A673 (cell line): ENCODE data around the gene SLC2A3. TPM values are rescaled to one million over a fixed set of nuclear protein-coding genes. Genes with fewer than 3 reads are reported as not detected.
"Not testable (repeated sequence)": the region's sequence is repeated elsewhere in the genome, so short reads cannot be mapped to it uniquely, and the experiment has no call there.

Source experiments
- Bru-seq: library from RNA; stranded (reverse); fragments of 400-500 nt; gene quantifications from one replicate; lab custom pipeline; 2021; lab: Mats Ljungman, UMichigan
- BruChase-seq, 2 experiments: library from RNA; stranded (reverse); fragments of 400-500 nt; gene quantifications; one replicate each; lab custom pipeline; 2021; lab: Mats Ljungman, UMichigan
- BruUV-seq: library from RNA; stranded (reverse); fragments of 400-500 nt; replicated peaks from 2 replicates; lab custom pipeline; 2021; lab: Mats Ljungman, UMichigan
- CTCF ChIA-PET: fragments of 300-600 bp; sonication (Branson Sonifier 250); formaldehyde crosslinking; loops from one replicate; lab custom pipeline; 2022; ENCODE audit warnings: antibody characterized with exemption; lab: Charles Lee
- POLR2A ChIA-PET: fragments of 300-600 bp; sonication (Branson Sonifier 250); formaldehyde crosslinking; loops from one replicate; lab custom pipeline; 2022; ENCODE audit warnings: antibody characterized with exemption; ENCODE audit not compliant: low non-redundant PET; lab: Charles Lee
- DNase-seq: peaks from one replicate; pipeline ENCODE4 v3.0.0-alpha.2; 2015; ENCODE audit warnings: low spot score
- H3K27ac ChIP-seq: fragments of 200-600 bp; sonication (generic); 2 replicates; pipeline ENCODE4 v1.5.1; 2016; ENCODE audit warnings: mixed run types, low read depth, mild to moderate bottlenecking, mixed read lengths, antibody characterized with exemption, low read length; ENCODE audit not compliant: poor library complexity, severe bottlenecking
- H3K27me3 ChIP-seq: fragments of 200-600 bp; sonication (generic); replicated peaks from 2 replicates; pipeline ENCODE4 v1.6.1; 2017; ENCODE audit warnings: mixed run types, low read depth, mild to moderate bottlenecking, mixed read lengths, antibody characterized with exemption, low read length; ENCODE audit not compliant: insufficient read depth, poor library complexity
- H3K36me3 ChIP-seq: fragments of 200-600 bp; sonication (generic); 2 replicates; pipeline ENCODE4 v1.6.1; 2016; ENCODE audit warnings: mixed run types, mild to moderate bottlenecking, mixed read lengths, antibody characterized with exemption, low read length; ENCODE audit not compliant: insufficient read depth, poor library complexity, severe bottlenecking
- H3K4me1 ChIP-seq: fragments of 200-600 bp; sonication (generic); 2 replicates; pipeline ENCODE4 v1.6.1; 2017; ENCODE audit warnings: mixed run types, mild to moderate bottlenecking, mixed read lengths, antibody characterized with exemption, low read length; ENCODE audit not compliant: insufficient read depth, poor library complexity, severe bottlenecking
- H3K4me3 ChIP-seq: fragments of 200-600 bp; sonication (generic); 2 replicates; pipeline ENCODE4 v1.5.1; 2016; ENCODE audit warnings: low read depth, mixed run types, mild to moderate bottlenecking, mixed read lengths, low read length; ENCODE audit not compliant: poor library complexity, severe bottlenecking
- H3K9me3 ChIP-seq: fragments of 200-600 bp; sonication (generic); 2 replicates; pipeline ENCODE4 v1.6.1; 2016; ENCODE audit warnings: mixed run types, low read depth, mild to moderate bottlenecking, mixed read lengths, antibody characterized with exemption, low read length; ENCODE audit not compliant: poor library complexity, severe bottlenecking
- EZH2 ChIP-seq: fragments of 200-600 bp; sonication (generic); IDR thresholded peaks from 2 replicates; pipeline ENCODE4 v1.6.1; 2017; ENCODE audit warnings: borderline replicate concordance, low read depth, mild to moderate bottlenecking, mixed read lengths, antibody characterized with exemption, low read length; ENCODE audit not compliant: poor library complexity, severe bottlenecking
- intact Hi-C: fragments of 100-400 bp; cut with micrococcal nuclease; formaldehyde crosslinking; loops from one replicate; pipeline ENCODE4 v1.10.0; 2022; ENCODE audit not compliant: unreplicated experiment
- long read RNA-seq: library from polyadenylated mRNA; stranded (forward); transcript quantifications from one replicate; pipeline ENCODE4 v2.0.0, GENCODE V29; 2022
- total RNA-seq: library from RNA; stranded (reverse); gene quantifications from 2 replicates; pipeline ENCODE4 v1.2.3, GENCODE V29; 2021
- TF ChIP-seq, protein P1 (sequence below): fragments of 300-800, 200-600 bp; sonication (generic); conservative IDR thresholded peaks from 2 replicates; pipeline ENCODE4 v1.5.1; 2017; ENCODE audit warnings: low read depth, mild to moderate bottlenecking, antibody characterized with exemption, low read length, moderate library complexity, mixed read lengths

The SLC2A3 gene
- total RNA-seq (23.0 and 30.2 TPM in 2 replicates), Bru-seq, nascent RNA (percentile 76 among the genes with signal in this experiment), BruChase-seq, experiment 1, labeled RNA remaining after a 2-hour chase (percentile 85 among the genes with signal in this experiment), BruChase-seq, experiment 2, labeled RNA remaining after a 6-hour chase (percentile 74 among the genes with signal in this experiment)
- long read RNA-seq, transcript SLC2A3-201 (10 exons, 3,915 nt), result major isoform, 11 of 18 reads
- long read RNA-seq, partial matches to known transcripts, result 5 of 18 reads
- long read RNA-seq, other reads (novel, unspliced or antisense), result 1 of 18 reads

DNA sequence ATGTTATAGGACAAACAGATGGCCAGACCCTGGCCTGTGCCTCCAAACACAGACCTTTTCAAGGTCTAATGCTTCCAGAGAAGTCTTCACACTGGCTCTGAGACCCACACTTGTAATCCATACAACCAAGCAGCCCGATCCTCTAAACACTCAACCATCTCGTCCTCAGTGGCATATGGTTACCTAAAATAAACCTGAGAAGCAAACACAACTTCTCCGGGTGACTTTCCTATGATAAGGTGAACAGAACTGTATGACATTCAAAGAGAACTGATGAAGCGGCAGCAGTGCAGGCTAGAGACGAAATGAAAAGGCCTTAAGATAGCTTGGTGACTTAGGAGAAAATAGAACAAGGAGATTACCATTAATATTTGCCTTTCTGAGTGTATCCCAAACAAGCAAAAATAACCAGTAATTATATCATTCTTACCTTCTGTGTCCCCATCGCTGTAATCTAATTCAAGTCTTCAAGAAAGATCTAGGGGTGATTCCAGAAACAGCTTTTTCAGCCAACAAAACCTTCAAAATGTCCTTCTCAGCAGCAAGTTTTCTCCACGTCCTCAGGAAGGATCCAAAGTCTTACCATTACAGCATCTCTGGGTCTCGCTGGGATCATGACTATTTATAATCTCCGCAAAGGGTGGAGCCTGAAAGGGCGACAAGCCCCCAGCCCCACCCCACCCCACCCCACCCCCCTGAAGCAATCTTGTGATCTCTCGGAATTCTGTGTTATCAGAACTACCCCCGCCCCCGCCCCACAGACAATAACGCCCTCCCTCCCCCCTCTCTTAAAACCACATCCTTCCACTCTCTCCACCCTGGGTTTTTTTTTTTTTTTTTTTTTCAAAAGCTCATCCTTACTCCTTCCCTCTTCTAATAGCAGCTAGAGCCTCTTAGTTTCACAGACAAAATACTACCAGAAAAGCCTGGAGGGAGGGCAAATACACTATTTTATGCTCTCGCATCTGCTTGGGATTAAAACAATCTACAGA is at the start of gene SLC2A3:
TSS of gene SLC2A3 (minus strand) at position 598 of the 992 bp plus-strand sequence. CDS start at position 445, 153 bp downstream.
- Histone ChIP-seq H3K4me1 (peaks cover 35% of the 10 kb centered on the region), H3K36me3 (peaks cover 20% of the 10 kb centered on the region), H3K27me3 (no peaks in the 10 kb centered on the region), H3K4me3 (peak within 1 kb of the TSS; percentile 59), H3K9me3 (no peaks in the 10 kb centered on the region), H3K27ac (peak within 1 kb of the TSS; percentile 70)
- ChIA-PET POLR2A (interaction anchor here (0.5 to 1.1 kb wide), 13 partner anchors 11 to 1085 kb away, joined by 3 to 29 read pairs (median 6); partner anchors contain the start of genes CDCA3 and ZNF705A), CTCF (interaction anchor here (0.5 to 2.7 kb wide), 11 partner anchors 9 to 823 kb away, joined by 3 to 24 read pairs (median 4); no protein-coding TSS in a partner anchor)
- TF ChIP-seq, protein P1, sequence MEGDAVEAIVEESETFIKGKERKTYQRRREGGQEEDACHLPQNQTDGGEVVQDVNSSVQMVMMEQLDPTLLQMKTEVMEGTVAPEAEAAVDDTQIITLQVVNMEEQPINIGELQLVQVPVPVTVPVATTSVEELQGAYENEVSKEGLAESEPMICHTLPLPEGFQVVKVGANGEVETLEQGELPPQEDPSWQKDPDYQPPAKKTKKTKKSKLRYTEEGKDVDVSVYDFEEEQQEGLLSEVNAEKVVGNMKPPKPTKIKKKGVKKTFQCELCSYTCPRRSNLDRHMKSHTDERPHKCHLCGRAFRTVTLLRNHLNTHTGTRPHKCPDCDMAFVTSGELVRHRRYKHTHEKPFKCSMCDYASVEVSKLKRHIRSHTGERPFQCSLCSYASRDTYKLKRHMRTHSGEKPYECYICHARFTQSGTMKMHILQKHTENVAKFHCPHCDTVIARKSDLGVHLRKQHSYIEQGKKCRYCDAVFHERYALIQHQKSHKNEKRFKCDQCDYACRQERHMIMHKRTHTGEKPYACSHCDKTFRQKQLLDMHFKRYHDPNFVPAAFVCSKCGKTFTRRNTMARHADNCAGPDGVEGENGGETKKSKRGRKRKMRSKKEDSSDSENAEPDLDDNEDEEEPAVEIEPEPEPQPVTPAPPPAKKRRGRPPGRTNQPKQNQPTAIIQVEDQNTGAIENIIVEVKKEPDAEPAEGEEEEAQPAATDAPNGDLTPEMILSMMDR, result no peak
- no peak for TF ChIP-seq EZH2
- DNase-seq, result peak; percentile 90
- intact Hi-C loops, result loop anchor here (1.0 to 5.0 kb wide), 2 partner anchors 24 to 36 kb away; no protein-coding TSS in a partner anchor
- TSS peak; percentile 89 for BruUV-seq

DNA sequence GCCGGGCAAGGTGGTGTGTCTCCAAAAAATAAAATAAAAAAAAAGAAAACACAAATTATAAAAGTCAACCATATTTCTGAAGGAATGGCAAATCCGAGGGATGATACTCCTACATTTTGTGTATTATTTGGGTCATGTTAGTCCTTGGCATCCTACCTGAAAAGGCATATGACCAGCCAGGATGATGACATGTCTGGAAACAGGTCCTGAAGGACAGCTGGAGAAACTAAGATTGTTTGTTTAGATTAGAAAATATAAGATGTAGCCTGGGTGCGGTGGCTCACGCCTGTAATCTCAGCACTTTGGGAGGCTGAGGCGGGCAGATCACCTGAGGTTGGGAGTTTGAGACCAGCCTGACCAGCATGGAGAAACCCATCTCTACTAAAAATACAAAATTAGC is 48.9 kb upstream of the SLC2A3 start:
- Histone ChIP-seq H3K9me3 (no peaks in the 10 kb centered on the region), H3K27me3 (no peaks in the 10 kb centered on the region), H3K4me3 (no peak overlapping the region), H3K4me1 (peaks cover 6% of the 10 kb centered on the region), H3K27ac (no peak overlapping the region), H3K36me3 (no peaks in the 10 kb centered on the region)
- ChIA-PET POLR2A (no interaction called here), CTCF (no interaction called here)
- TF ChIP-seq, protein P1, result no peak
- no peak for TF ChIP-seq EZH2
- DNase-seq, result no peak
- intact Hi-C loops, result no loop called here
- BruUV-seq, result no TSS peak

DNA sequence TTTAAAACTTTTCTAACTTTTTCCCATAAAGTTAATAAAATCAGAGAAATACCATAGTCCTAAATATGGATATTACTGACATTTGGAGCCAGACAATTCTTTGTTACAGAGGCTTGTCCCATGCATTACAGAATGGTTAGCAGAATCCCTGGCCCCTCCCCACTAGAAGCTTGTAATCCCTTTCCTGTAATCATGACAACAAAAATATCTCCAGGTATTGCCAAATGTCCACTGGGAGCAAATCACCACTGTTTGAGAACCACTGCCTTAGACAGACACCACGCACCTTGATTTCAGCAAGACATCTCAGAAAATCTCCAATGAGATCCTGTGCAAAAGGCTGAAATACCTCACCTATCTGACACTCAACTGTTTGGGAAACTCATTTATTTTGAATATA is 47.5 kb upstream of the SLC2A3 start:
- H3K27ac ChIP-seq, H3K4me3 ChIP-seq, BruUV-seq, H3K4me1 ChIP-seq, CTCF ChIA-PET, DNase-seq, H3K9me3 ChIP-seq, H3K36me3 ChIP-seq, POLR2A ChIA-PET, intact Hi-C loops, H3K27me3 ChIP-seq: not testable (repeated sequence)

DNA sequence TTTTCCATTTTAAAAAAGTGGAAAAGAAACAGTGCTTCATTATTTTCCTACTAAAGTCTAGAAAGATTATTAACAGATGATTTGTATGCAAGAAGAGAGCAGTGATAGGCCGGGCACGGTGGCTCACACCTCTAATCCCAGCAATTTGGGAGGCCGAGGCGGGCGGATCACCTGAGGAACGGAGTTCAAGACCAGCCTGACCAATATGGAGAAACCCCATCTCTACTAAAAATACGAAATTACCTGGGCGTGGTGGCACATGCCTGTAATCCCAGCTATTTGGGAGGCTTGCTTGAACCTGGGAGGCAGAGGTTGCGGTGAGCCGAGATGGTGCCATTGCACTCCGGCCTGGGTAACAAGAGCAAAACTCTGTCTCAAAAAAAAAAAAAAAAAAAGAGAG is 47.0 kb upstream of the SLC2A3 start:
- H3K27me3 ChIP-seq, H3K36me3 ChIP-seq, H3K27ac ChIP-seq, H3K4me1 ChIP-seq, H3K4me3 ChIP-seq, intact Hi-C loops, CTCF ChIA-PET, POLR2A ChIA-PET, H3K9me3 ChIP-seq, DNase-seq, BruUV-seq: not testable (repeated sequence)

DNA sequence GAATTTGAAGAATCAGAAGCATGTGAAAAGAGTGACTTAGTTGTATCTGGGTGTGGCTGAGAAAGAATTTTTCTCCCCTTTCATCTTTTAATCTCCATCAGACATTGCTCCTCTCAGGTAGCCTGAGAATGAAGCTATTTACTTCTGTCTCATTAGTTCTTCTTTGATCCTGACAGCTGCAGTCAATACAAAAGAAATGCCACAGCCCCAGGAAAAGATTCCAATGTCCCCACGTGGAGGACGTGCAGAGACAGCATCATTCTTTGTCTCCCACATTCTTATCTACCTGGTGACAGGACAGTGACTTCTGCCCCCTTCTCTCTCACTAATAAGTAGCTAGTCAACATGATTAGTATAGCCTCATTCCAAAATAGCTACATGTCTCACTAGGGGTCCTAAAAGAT is 46.3 kb upstream of the SLC2A3 start:
- H3K36me3 ChIP-seq, H3K4me3 ChIP-seq, BruUV-seq, H3K4me1 ChIP-seq, DNase-seq, POLR2A ChIA-PET, H3K9me3 ChIP-seq, CTCF ChIA-PET, intact Hi-C loops, H3K27ac ChIP-seq, H3K27me3 ChIP-seq: not testable (repeated sequence)
